Right lobe of liver (tissue), 6 donors: ENCODE results near the gene SCN8A. TPM values are rescaled to one million over a fixed set of nuclear protein-coding genes. Genes with fewer than 3 reads are reported as not detected.
"Not testable (repeated sequence)": the region's sequence is repeated elsewhere in the genome, so short reads cannot be mapped to it uniquely, and the experiment has no call there.

Experiments used
- ATAC-seq, 4 donors: fragments of 200-7000 bp; cut with Tn5 transposase; one replicate each; pipeline ENCODE4 v1.9.1; 2020; ENCODE audit warnings: mild to moderate bottlenecking in 4 of 4, moderate library complexity in 4 of 4
- DNase-seq, 3 donors: peaks; one replicate each; pipeline ENCODE4 v3.0.0-alpha.2; 2020
- H3K27ac ChIP-seq, 3 donors: fragments of 200-600 bp; one replicate each; pipeline ENCODE4 v1.8.0; 2022
- H3K27me3 ChIP-seq, 2 donors: fragments of 200-600 bp; one replicate each; pipeline ENCODE4 v1.8.0; 2022
- H3K36me3 ChIP-seq, 4 donors: fragments of 200-600 bp; sonication (generic) in 1 of 4; one replicate each; pipeline versions ENCODE4 v1.5.1 to v1.8.0; 2017 to 2022; ENCODE audit warnings: control low read depth in 1 of 4
- H3K4me1 ChIP-seq, 4 donors: fragments of 200-600 bp; sonication (generic) in 1 of 4; one replicate each; pipeline versions ENCODE4 v1.5.1 to v1.8.0; 2017 to 2022; ENCODE audit warnings: control low read depth in 1 of 4
- H3K4me3 ChIP-seq, 3 donors: fragments of 200-600 bp; one replicate each; pipeline ENCODE4 v1.8.0; 2022
- H3K9me3 ChIP-seq, 4 donors: fragments of 200-600 bp; sonication (generic) in 1 of 4; one replicate each; pipeline versions ENCODE4 v1.5.1 to v1.8.0; 2017 to 2022; ENCODE audit warnings: control low read depth in 1 of 4
- POLR2A ChIP-seq: fragments of 450-650 bp; IDR thresholded peaks from one replicate; pipeline ENCODE4 v1.6.1; 2017; ENCODE audit warnings: antibody characterized with exemption, mild to moderate bottlenecking
- WGBS: methylation state at CpG from one replicate; pipeline ENCODE4 v1.1.6; 2018; ENCODE audit warnings: low coverage, low lambda C conversion rate; ENCODE audit not compliant: insufficient coverage; ENCODE audit errors: missing lambda C conversion rate; 5-methylcytosine and 5-hydroxymethylcytosine counted together
- intact Hi-C, 2 donors: fragments of 100-400 bp; cut with DNase I; formaldehyde crosslinking; loops; one replicate each; pipeline versions ENCODE4 v1.11.2 to v1.14.1; 2022
- total RNA-seq, 6 experiments: library from RNA; depleted of rRNA in 2 of 6; stranded (reverse); fragments of >200 nt in 2 of 6; fragmentation: NEBNext Ultra II Directional in 3 of 6; extraction: Animal tissue kit (Norgen Biotek cat#: 25700) in 3 of 6; gene quantifications; one replicate each; pipeline versions ENCODE4 v1.1.0 to v1.2.4, GENCODE V29; 2016 to 2023
- TF ChIP-seq, protein P1 (sequence below), 4 donors: fragments of 200-600 bp in 3 of 4; fragments of 450-650 bp in 1 of 4; IDR thresholded peaks; one replicate each; pipeline versions ENCODE4 v1.5.1 to v1.8.0; 2016 to 2022; ENCODE audit warnings: antibody characterized with exemption in 4 of 4, mild to moderate bottlenecking in 2 of 4
- donor health status: DM: no; HTN: yes; CAD: no.
- donor health status: DM: no; HTN: no; CAD: no.
- donor health status: DM: no; HTN: no; CAD: no.
- donor health status: DM: no; HTN: yes; CAD: no.
- donor health status: DM: no; HTN: yes; CAD: no.

The SCN8A gene
- total RNA-seq, 6 experiments from 2014 or later, result 1.7 to 5.6 (median 3.7) TPM

GRCh38 chr12:51829011-51829481 lies 238.0 kb downstream of the SCN8A start:
- Histone ChIP-seq H3K4me1 (peaks cover 0 to 8% (median 2%) of the 10 kb centered on the region in 4 donors), H3K9me3 (no peaks in the 10 kb centered on the region), H3K27me3 (no peaks in the 10 kb centered on the region), H3K4me3 (no peak overlapping the region), H3K36me3 (no peaks in the 10 kb centered on the region), H3K27ac (no peak overlapping the region)
- intact Hi-C loops, result loop anchor here (10.0 kb wide), 2 partner anchors 46 to 404 kb away; partner anchors contain the start of gene SLC4A8 (in 1 of the 2)
- ATAC-seq (no peak), DNase-seq (no peak)
- 82% methylated on average over 3 of the region's 5 CpGs for WGBS
- TF ChIP-seq, protein P1, sequence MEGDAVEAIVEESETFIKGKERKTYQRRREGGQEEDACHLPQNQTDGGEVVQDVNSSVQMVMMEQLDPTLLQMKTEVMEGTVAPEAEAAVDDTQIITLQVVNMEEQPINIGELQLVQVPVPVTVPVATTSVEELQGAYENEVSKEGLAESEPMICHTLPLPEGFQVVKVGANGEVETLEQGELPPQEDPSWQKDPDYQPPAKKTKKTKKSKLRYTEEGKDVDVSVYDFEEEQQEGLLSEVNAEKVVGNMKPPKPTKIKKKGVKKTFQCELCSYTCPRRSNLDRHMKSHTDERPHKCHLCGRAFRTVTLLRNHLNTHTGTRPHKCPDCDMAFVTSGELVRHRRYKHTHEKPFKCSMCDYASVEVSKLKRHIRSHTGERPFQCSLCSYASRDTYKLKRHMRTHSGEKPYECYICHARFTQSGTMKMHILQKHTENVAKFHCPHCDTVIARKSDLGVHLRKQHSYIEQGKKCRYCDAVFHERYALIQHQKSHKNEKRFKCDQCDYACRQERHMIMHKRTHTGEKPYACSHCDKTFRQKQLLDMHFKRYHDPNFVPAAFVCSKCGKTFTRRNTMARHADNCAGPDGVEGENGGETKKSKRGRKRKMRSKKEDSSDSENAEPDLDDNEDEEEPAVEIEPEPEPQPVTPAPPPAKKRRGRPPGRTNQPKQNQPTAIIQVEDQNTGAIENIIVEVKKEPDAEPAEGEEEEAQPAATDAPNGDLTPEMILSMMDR (IDR thresholded peaks at IDR 0.05), result no peak
- no peak for TF ChIP-seq POLR2A

DNA sequence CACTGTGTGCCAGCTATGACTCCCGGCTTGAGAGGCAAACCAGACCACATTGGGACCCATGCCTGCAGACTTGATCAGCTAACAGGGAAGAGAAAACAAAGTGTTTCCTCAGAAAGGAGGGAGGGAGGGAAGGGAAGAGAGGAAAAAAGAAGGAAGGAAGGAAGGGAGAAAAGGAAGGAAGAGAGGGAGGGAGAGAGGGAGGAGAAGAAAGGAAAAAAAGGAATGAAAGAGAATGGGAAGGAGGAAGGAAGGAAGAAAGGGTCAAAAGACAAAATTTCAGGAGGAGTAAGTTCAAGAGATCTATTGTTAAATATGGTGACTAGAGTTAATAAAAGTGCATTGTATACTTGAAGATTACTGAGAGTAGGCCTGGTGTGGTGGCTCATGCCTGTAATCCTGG lies 238.6 kb downstream of the SCN8A start:
- Histone ChIP-seq H3K36me3 (no peaks in the 10 kb centered on the region), H3K4me1 (peaks cover 0 to 8% (median 2%) of the 10 kb centered on the region in 4 donors), H3K27ac (no peak overlapping the region), H3K27me3 (no peaks in the 10 kb centered on the region), H3K9me3 (no peaks in the 10 kb centered on the region), H3K4me3 (no peak overlapping the region)
- TF ChIP-seq, protein P1 (IDR thresholded peaks at IDR 0.05), result no peak
- TF ChIP-seq POLR2A, result no peak
- ATAC-seq (no peak), DNase-seq (no peak)
- no CpG with 5 or more reads among the region's 1 CpG for WGBS
- intact Hi-C loops, result loop anchor here (10.0 kb wide), 2 partner anchors 45 to 405 kb away; partner anchors contain the start of gene SLC4A8 (in 1 of the 2)

- H3K27ac ChIP-seq, DNase-seq, intact Hi-C loops, ATAC-seq, H3K9me3 ChIP-seq, H3K36me3 ChIP-seq, H3K4me3 ChIP-seq, H3K4me1 ChIP-seq, H3K27me3 ChIP-seq: not testable (repeated sequence)
- 70% methylated on average over 5 of the region's 5 CpGs for WGBS
Measured at GRCh38 chr12:51831817-51832216, 240.8 kb downstream of the SCN8A start.

GRCh38 chr12:51832354-51833107 lies 241.5 kb downstream of the SCN8A start:
- Histone ChIP-seq H3K4me3 (no peak overlapping the region), H3K4me1 (peaks cover 0 to 8% (median 0%) of the 10 kb centered on the region in 4 donors), H3K9me3 (no peaks in the 10 kb centered on the region), H3K36me3 (no peaks in the 10 kb centered on the region), H3K27ac (no peak overlapping the region), H3K27me3 (no peaks in the 10 kb centered on the region)
- intact Hi-C loops, result no loop called here
- no peak for TF ChIP-seq POLR2A
- TF ChIP-seq, protein P1 (IDR thresholded peaks at IDR 0.05), result no peak
- 33% methylated on average over 10 of the region's 10 CpGs for WGBS
- DNase-seq (no peak), ATAC-seq (no peak)

DNA sequence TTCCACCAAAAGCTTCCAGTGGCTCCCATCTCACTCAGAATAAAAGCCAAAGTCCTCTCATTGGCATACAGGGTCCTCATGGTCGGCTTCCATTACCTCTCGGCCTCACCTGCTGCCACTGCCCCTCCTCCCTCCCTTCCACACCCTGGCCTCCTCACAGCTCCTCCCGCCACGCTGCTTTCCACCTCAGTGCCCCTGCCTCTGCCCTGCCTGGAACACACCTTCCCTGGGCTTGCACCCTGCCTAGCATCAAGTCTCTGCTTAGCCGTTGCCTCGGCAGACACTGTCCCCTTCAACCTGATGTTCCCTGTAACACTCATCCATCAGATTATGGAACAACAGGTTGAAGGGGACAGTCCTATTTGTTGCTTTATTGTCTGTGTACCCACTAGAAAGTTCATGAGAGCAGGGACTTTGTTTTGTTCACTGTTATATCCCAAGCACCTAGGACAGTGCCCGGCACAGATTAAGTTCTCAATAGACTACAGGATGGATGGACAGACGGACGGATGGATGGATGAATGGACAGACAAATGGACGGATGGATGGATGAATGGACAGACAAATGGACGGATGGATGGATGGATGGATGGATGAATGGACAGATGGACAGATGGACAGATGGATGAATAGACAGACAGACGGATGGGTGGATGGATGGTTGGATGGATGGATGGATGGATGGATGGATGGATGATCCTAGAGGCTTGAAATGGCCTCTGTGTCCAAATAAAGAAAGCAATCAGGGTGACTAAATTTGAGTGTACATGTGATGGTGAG lies 242.6 kb downstream of the SCN8A start:
- no peak overlapping the region for H3K27ac ChIP-seq
- H3K36me3 ChIP-seq, result no peaks in the 10 kb centered on the region
- DNase-seq, result no peak
- TF ChIP-seq, protein P1 (IDR thresholded peaks at IDR 0.05), result no peak
- TF ChIP-seq POLR2A, result no peak
- 62% methylated on average over 12 of the region's 12 CpGs for WGBS
- H3K27me3 ChIP-seq, result no peaks in the 10 kb centered on the region
- ATAC-seq, result no peak
- no peak overlapping the region for H3K4me3 ChIP-seq
- no peaks in the 10 kb centered on the region for H3K9me3 ChIP-seq
- intact Hi-C loops, result no loop called here
- H3K4me1 ChIP-seq, result no peaks in the 10 kb centered on the region
